Hepatocyte (in vitro differentiated cells): ENCODE measurements around the gene C12orf43.

Experiments
- CTCF ChIP-seq: fragments of 200-600 bp; sonication (generic); IDR thresholded peaks from 2 replicates; pipeline ENCODE4 v1.5.1; 2016; ENCODE audit warnings: antibody characterized with exemption, mild to moderate bottlenecking; ENCODE audit not compliant: poor library complexity
- EZH2 ChIP-seq: fragments of 200-600 bp; sonication (generic); IDR thresholded peaks from 2 replicates; pipeline ENCODE4 v1.6.1; 2016; ENCODE audit warnings: antibody characterized with exemption, mild to moderate bottlenecking, borderline replicate concordance

GRCh38 chr12:120989687-120990086 is 26.6 kb downstream of the C12orf43 start:
- TF ChIP-seq EZH2 (no peak), CTCF (no peak)
